Neural progenitor cell (in vitro differentiated cells): ENCODE results near the gene ANAPC16. TPM values are rescaled to one million over a fixed set of nuclear protein-coding genes. Genes with fewer than 3 reads are reported as not detected.
"Not testable (repeated sequence)": the region's sequence is repeated elsewhere in the genome, so short reads cannot be mapped to it uniquely, and the experiment has no call there.

Experiments
- DNase-seq: peaks from one replicate; pipeline ENCODE4 v3.0.0-alpha.2; 2016; ENCODE audit warnings: low spot score
- H2AFZ ChIP-seq: fragments of 200-600 bp; sonication (generic); replicated peaks from 2 replicates; pipeline ENCODE4 v1.6.1; 2016; ENCODE audit warnings: antibody characterized with exemption
- H3F3A ChIP-seq: fragments of 200-600 bp; sonication (generic); 2 replicates; pipeline ENCODE4 v1.6.1; 2016; ENCODE audit warnings: antibody characterized with exemption, low read depth
- H3K27ac ChIP-seq: fragments of 200-600 bp; sonication (generic); 2 replicates; pipeline ENCODE4 v1.5.1; 2016; ENCODE audit warnings: mild to moderate bottlenecking
- H3K27me3 ChIP-seq: fragments of 200-600 bp; sonication (generic); 2 replicates; pipeline ENCODE4 v1.6.1; 2016; ENCODE audit warnings: mild to moderate bottlenecking, moderate library complexity
- H3K36me3 ChIP-seq: fragments of 200-600 bp; sonication (generic); 2 replicates; pipeline ENCODE4 v1.5.1; 2016
- H3K4me1 ChIP-seq: fragments of 200-600 bp; sonication (generic); 2 replicates; pipeline ENCODE4 v1.6.1; 2016; ENCODE audit warnings: mixed run types
- H3K4me2 ChIP-seq: fragments of 200-600 bp; sonication (generic); 2 replicates; pipeline ENCODE4 v1.6.1; 2016
- H3K4me3 ChIP-seq: fragments of 200-600 bp; sonication (generic); 2 replicates; pipeline ENCODE4 v1.5.1; 2016
- H3K79me2 ChIP-seq: fragments of 200-600 bp; sonication (generic); 2 replicates; pipeline ENCODE4 v1.6.1; 2016; ENCODE audit warnings: low read depth
- H3K9ac ChIP-seq: fragments of 200-600 bp; sonication (generic); 2 replicates; pipeline ENCODE4 v1.6.1; 2016
- H3K9me3 ChIP-seq: fragments of 200-600 bp; sonication (generic); 2 replicates; pipeline ENCODE4 v1.5.1; 2016; ENCODE audit warnings: low read depth
- H4K20me1 ChIP-seq: fragments of 200-600 bp; sonication (generic); 2 replicates; pipeline ENCODE4 v1.6.1; 2016; ENCODE audit warnings: low read depth
- H3K27ac Mint-ChIP-seq: 3 replicates; pipeline ENCODE4 v1.8.0; 2021; ENCODE audit warnings: mixed read lengths
- H3K27me3 Mint-ChIP-seq: 2 replicates; pipeline ENCODE4 v1.8.0; 2022; ENCODE audit warnings: low read depth, mild to moderate bottlenecking, inconsistent platforms, moderate library complexity, mixed read lengths; ENCODE audit not compliant: insufficient read depth
- H3K36me3 Mint-ChIP-seq: 3 replicates; pipeline ENCODE4 v1.8.0; 2021; ENCODE audit warnings: mixed read lengths
- H3K4me1 Mint-ChIP-seq: 3 replicates; pipeline ENCODE4 v1.8.0; 2021; ENCODE audit warnings: mixed read lengths
- H3K4me3 Mint-ChIP-seq: 3 replicates; pipeline ENCODE4 v1.8.0; 2021; ENCODE audit warnings: mild to moderate bottlenecking, moderate library complexity, mixed read lengths
- H3K9me3 Mint-ChIP-seq: 3 replicates; pipeline ENCODE4 v1.8.0; 2020; ENCODE audit warnings: mixed read lengths
- CTCF ChIP-seq: fragments of 200-600 bp; sonication (generic); IDR thresholded peaks from 2 replicates; pipeline ENCODE4 v1.5.1; 2017; ENCODE audit warnings: antibody characterized with exemption, mild to moderate bottlenecking
- EZH2 ChIP-seq: fragments of 200-600 bp; sonication (generic); IDR thresholded peaks from 2 replicates; pipeline ENCODE4 v1.6.1; 2017; ENCODE audit warnings: antibody characterized with exemption, mild to moderate bottlenecking, moderate library complexity
- EZH2phosphoT487 ChIP-seq: fragments of 200-600 bp; sonication (generic); IDR thresholded peaks from 2 replicates; pipeline ENCODE4 v1.6.1; 2017; ENCODE audit warnings: antibody characterized with exemption
- total RNA-seq: library from RNA; depleted of rRNA; stranded (reverse); fragments of >200 nt; gene quantifications from 2 replicates; pipeline ENCODE4 v1.2.3, GENCODE V29; 2015; ENCODE audit warnings: low replicate concordance

The ANAPC16 gene
- total RNA-seq, 1 donor from 2014 or later = 217 TPM

DNA sequence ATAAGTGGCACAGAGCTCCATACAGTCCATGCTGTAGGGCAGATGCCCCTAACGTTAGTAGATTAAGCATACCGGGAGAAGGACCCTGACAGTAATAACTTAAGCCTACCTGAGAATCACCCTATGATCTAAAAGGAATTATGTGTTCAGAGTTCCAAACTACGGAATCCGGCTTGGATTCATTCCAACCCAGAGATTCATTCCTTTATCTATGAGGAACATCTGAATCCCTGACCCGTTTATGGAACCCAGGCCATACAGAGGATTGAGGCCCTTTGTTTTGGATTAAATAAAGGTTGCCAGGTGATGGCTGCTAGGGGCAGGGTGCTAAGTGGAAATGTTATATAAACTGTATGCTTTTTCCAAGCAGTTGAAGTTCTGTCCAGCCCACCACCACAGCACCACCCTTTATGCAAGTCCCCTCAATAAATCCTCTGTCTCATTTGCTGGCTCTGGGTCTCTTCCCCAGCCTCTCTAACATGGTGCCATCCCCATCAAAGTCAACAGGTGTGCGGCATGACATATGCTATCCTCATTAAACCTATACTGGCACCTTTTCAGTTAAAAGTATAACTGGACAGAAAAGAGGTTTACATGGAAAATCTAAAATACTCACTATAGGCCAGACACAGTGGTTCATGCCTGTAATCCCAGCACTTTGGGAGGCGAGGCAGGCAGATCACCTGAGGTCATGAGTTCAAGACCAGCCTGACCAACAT is 9.1 kb upstream of the ANAPC16 start:
- H3K36me3 Mint-ChIP-seq = peaks cover 26% of the 10 kb centered on the region
- H3K27ac Mint-ChIP-seq = no peak overlapping the region
- Histone ChIP-seq H3K4me3 (no peak overlapping the region), H3K4me1 (no peaks in the 10 kb centered on the region), H3K27ac (no peak overlapping the region), H2AFZ (no peak overlapping the region), H4K20me1 (no peaks in the 10 kb centered on the region), H3K36me3 (no peaks in the 10 kb centered on the region), H3K4me2 (no peak overlapping the region), H3K27me3 (no peaks in the 10 kb centered on the region), H3K9me3 (no peaks in the 10 kb centered on the region), H3K79me2 (no peaks in the 10 kb centered on the region), H3F3A (peaks cover 3% of the 10 kb centered on the region), H3K9ac (no peak overlapping the region)
- H3K27me3 Mint-ChIP-seq = no peaks in the 10 kb centered on the region
- H3K4me1 Mint-ChIP-seq = no peaks in the 10 kb centered on the region
- no peak overlapping the region for H3K4me3 Mint-ChIP-seq
- H3K9me3 Mint-ChIP-seq = no peaks in the 10 kb centered on the region
- no peak for DNase-seq
- TF ChIP-seq CTCF (no peak), EZH2phosphoT487 (no peak), EZH2 (no peak)

- not testable (repeated sequence) for H3K27ac ChIP-seq, H3K9me3 ChIP-seq, H3F3A ChIP-seq, DNase-seq, H3K36me3 ChIP-seq, H3K9me3 Mint-ChIP-seq, H3K27me3 ChIP-seq, H3K79me2 ChIP-seq, H3K4me3 Mint-ChIP-seq, H2AFZ ChIP-seq, H3K4me1 ChIP-seq, H3K9ac ChIP-seq, H3K4me3 ChIP-seq, H4K20me1 ChIP-seq, H3K27me3 Mint-ChIP-seq, H3K4me1 Mint-ChIP-seq, H3K4me2 ChIP-seq
- Mint-ChIP-seq H3K36me3 (peaks cover 16% of the 10 kb centered on the region), H3K27ac (peak overlapping the region; percentile 54)
Measured at GRCh38 chr10:72208526-72208925, 7.3 kb upstream of the ANAPC16 start.

GRCh38 chr10:72211381-72211780 is 4.4 kb upstream of the ANAPC16 start:
- H2AFZ ChIP-seq, H3K9me3 ChIP-seq, H3K4me3 Mint-ChIP-seq, H3K4me3 ChIP-seq, H4K20me1 ChIP-seq, H3K36me3 ChIP-seq, DNase-seq, H3K27ac Mint-ChIP-seq, H3K27me3 ChIP-seq, H3K9ac ChIP-seq, H3K27me3 Mint-ChIP-seq, H3K4me2 ChIP-seq, H3K4me1 ChIP-seq, H3K27ac ChIP-seq, H3K9me3 Mint-ChIP-seq: not testable (repeated sequence)
- Mint-ChIP-seq H3K36me3 (peaks cover 14% of the 10 kb centered on the region), H3K4me1 (peaks cover 10% of the 10 kb centered on the region)
- Histone ChIP-seq H3F3A (peaks cover 15% of the 10 kb centered on the region), H3K79me2 (peaks cover 27% of the 10 kb centered on the region)

GRCh38 chr10:72211832-72212231 is 4.0 kb upstream of the ANAPC16 start:
- H3K27ac ChIP-seq, H3K4me2 ChIP-seq, H3K9me3 ChIP-seq, H4K20me1 ChIP-seq, H2AFZ ChIP-seq, H3K4me3 Mint-ChIP-seq, H3K27me3 ChIP-seq, H3K27me3 Mint-ChIP-seq, H3K4me1 ChIP-seq, H3K9ac ChIP-seq, DNase-seq, H3K9me3 Mint-ChIP-seq, H3K27ac Mint-ChIP-seq, H3K36me3 ChIP-seq, H3K4me3 ChIP-seq: not testable (repeated sequence)
- peaks cover 14% of the 10 kb centered on the region for H3K4me1 Mint-ChIP-seq
- H3F3A ChIP-seq = peaks cover 15% of the 10 kb centered on the region
- H3K79me2 ChIP-seq = peaks cover 31% of the 10 kb centered on the region
- H3K36me3 Mint-ChIP-seq = peaks cover 14% of the 10 kb centered on the region

GRCh38 chr10:72218325-72218724 is 2.5 kb downstream of the ANAPC16 start:
- peaks cover 28% of the 10 kb centered on the region for H3K4me1 Mint-ChIP-seq
- no peak overlapping the region for H3K27ac Mint-ChIP-seq

More at GRCh38 chr10:72218325-72218724, 2.5 kb downstream of the ANAPC16 start:
- H3K4me1 ChIP-seq = peaks cover 10% of the 10 kb centered on the region
- H3F3A ChIP-seq = peaks cover 42% of the 10 kb centered on the region
- Mint-ChIP-seq H3K27me3 (no peaks in the 10 kb centered on the region), H3K36me3 (peaks cover 1% of the 10 kb centered on the region), H3K4me3 (no peak overlapping the region), H3K9me3 (no peaks in the 10 kb centered on the region)
- H3K27me3 ChIP-seq = no peaks in the 10 kb centered on the region
- peak overlapping the region; percentile 71 for H3K27ac ChIP-seq
- H3K36me3 ChIP-seq = no peaks in the 10 kb centered on the region
- H3K9me3 ChIP-seq = no peaks in the 10 kb centered on the region
- no peak overlapping the region for H3K4me2 ChIP-seq
- no peak for DNase-seq
- H2AFZ ChIP-seq = no peak overlapping the region
- H3K4me3 ChIP-seq = no peak overlapping the region
- TF ChIP-seq EZH2phosphoT487 (no peak), EZH2 (no peak), CTCF (no peak)
- peaks cover 24% of the 10 kb centered on the region for H4K20me1 ChIP-seq
- H3K9ac ChIP-seq = peak overlapping the region; percentile 26
- peaks cover 79% of the 10 kb centered on the region for H3K79me2 ChIP-seq
